GM23338 (cell line): ENCODE measurements around the gene NRP2. TPM values are rescaled to one million over a fixed set of nuclear protein-coding genes. Genes with fewer than 3 reads are reported as not detected.

Experiments
- ATAC-seq: fragments of 200-7000 bp; cut with Tn5 transposase; 3 replicates; pipeline ENCODE4 v1.9.1; 2020
- DNase-seq: peaks from one replicate; pipeline ENCODE4 v3.0.0-alpha.2; 2015; ENCODE audit warnings: low spot score
- H2AFZ ChIP-seq: fragments of 200-600 bp; sonication (generic); 2 replicates; pipeline ENCODE4 v1.8.0; 2016; ENCODE audit warnings: antibody characterized with exemption, mild to moderate bottlenecking, moderate library complexity
- H3F3A ChIP-seq: fragments of 200-600 bp; sonication (generic); replicated peaks from 2 replicates; pipeline ENCODE4 v1.8.0; 2017; ENCODE audit warnings: antibody characterized with exemption, mixed run types, low read depth
- H3K27ac ChIP-seq: fragments of 200-600 bp; sonication (generic); 2 replicates; pipeline ENCODE4 v1.6.1; 2016; ENCODE audit warnings: low read depth
- H3K27me3 ChIP-seq: fragments of 200-600 bp; sonication (generic); 2 replicates; pipeline ENCODE4 v1.8.0; 2016; ENCODE audit warnings: mild to moderate bottlenecking, mixed run types, moderate library complexity; ENCODE audit not compliant: insufficient read depth
- H3K36me3 ChIP-seq: fragments of 200-600 bp; sonication (generic); 2 replicates; pipeline ENCODE4 v1.8.0; 2016; ENCODE audit warnings: mild to moderate bottlenecking; ENCODE audit not compliant: insufficient read depth
- H3K4me1 ChIP-seq: fragments of 200-600 bp; sonication (generic); 2 replicates; pipeline ENCODE4 v1.8.0; 2016; ENCODE audit warnings: mild to moderate bottlenecking, moderate library complexity; ENCODE audit not compliant: insufficient read depth
- H3K4me2 ChIP-seq: fragments of 200-600 bp; sonication (generic); 2 replicates; pipeline ENCODE4 v1.7.1; 2017; ENCODE audit warnings: mixed run types
- H3K4me3 ChIP-seq: fragments of 200-600 bp; sonication (generic); 2 replicates; pipeline ENCODE4 v1.6.1; 2016; ENCODE audit warnings: mixed run types
- H3K79me2 ChIP-seq: fragments of 200-600 bp; sonication (generic); replicated peaks from 2 replicates; pipeline ENCODE4 v1.8.0; 2017; ENCODE audit warnings: mild to moderate bottlenecking; ENCODE audit not compliant: insufficient read depth
- H3K9me2 ChIP-seq: fragments of 200-600 bp; sonication (generic); 2 replicates; pipeline ENCODE4 v1.8.0; 2017; ENCODE audit not compliant: insufficient read depth
- H4K20me1 ChIP-seq: fragments of 200-600 bp; sonication (generic); replicated peaks from 2 replicates; pipeline ENCODE4 v1.8.0; 2017; ENCODE audit warnings: mild to moderate bottlenecking; ENCODE audit not compliant: insufficient read depth
- H3K27ac Mint-ChIP-seq: 2 replicates; pipeline ENCODE4 v1.8.0; 2020; ENCODE audit warnings: inconsistent platforms, mild to moderate bottlenecking, moderate library complexity, mixed read lengths
- H3K27me3 Mint-ChIP-seq: 3 replicates; pipeline ENCODE4 v1.8.0; 2022; ENCODE audit warnings: low read depth, mild to moderate bottlenecking, moderate library complexity, mixed read lengths, inconsistent platforms; ENCODE audit not compliant: insufficient read depth, poor library complexity
- H3K36me3 Mint-ChIP-seq: 3 replicates; pipeline ENCODE4 v1.8.0; 2021; ENCODE audit warnings: low read depth, mild to moderate bottlenecking, inconsistent platforms, moderate library complexity, mixed read lengths
- H3K4me1 Mint-ChIP-seq: 3 replicates; pipeline ENCODE4 v1.8.0; 2020; ENCODE audit warnings: mild to moderate bottlenecking, inconsistent platforms, mixed read lengths
- H3K4me3 Mint-ChIP-seq: 3 replicates; pipeline ENCODE4 v1.8.0; 2021; ENCODE audit warnings: moderate library complexity, mild to moderate bottlenecking, inconsistent platforms, mixed read lengths
- H3K9me3 Mint-ChIP-seq: 3 replicates; pipeline ENCODE4 v1.8.0; 2020; ENCODE audit warnings: moderate library complexity, mild to moderate bottlenecking, inconsistent platforms, mixed read lengths
- CREB1 ChIP-seq: fragments of 250-450 bp; sonication (Bioruptor Pico); IDR thresholded peaks from 2 replicates; pipeline ENCODE4 v1.5.0; 2020; ENCODE audit warnings: low read depth, mild to moderate bottlenecking, moderate library complexity
- EZH2 ChIP-seq: fragments of 200-600 bp; sonication (generic); IDR thresholded peaks from one replicate; pipeline ENCODE4 v1.8.0; 2017; ENCODE audit warnings: antibody characterized with exemption, mild to moderate bottlenecking, low read depth; ENCODE audit not compliant: unreplicated experiment
- EZH2phosphoT487 ChIP-seq: fragments of 200-600 bp; sonication (generic); IDR thresholded peaks from one replicate; pipeline ENCODE4 v1.8.1; 2018; ENCODE audit warnings: antibody characterized with exemption; ENCODE audit not compliant: unreplicated experiment
- JUNB ChIP-seq: IDR thresholded peaks from one replicate; pipeline ENCODE4 v1.6.1; 2016; ENCODE audit warnings: antibody characterized with exemption; ENCODE audit not compliant: unreplicated experiment
- NANOG ChIP-seq: IDR thresholded peaks from 2 replicates; pipeline ENCODE4 v1.6.1; 2016; ENCODE audit warnings: antibody characterized with exemption, borderline replicate concordance
- POLR2AphosphoS5 ChIP-seq: IDR thresholded peaks from 2 replicates; pipeline ENCODE4 v1.6.1; 2016; ENCODE audit warnings: antibody characterized with exemption, low read depth
- REST ChIP-seq: IDR thresholded peaks from one replicate; pipeline ENCODE4 v1.6.1; 2018; ENCODE audit warnings: antibody characterized with exemption; ENCODE audit not compliant: unreplicated experiment
- ZNF331 ChIP-seq: fragments of 250-450 bp; sonication (Bioruptor Pico); IDR thresholded peaks from 2 replicates; pipeline ENCODE4 v1.5.0; 2020; ENCODE audit warnings: low read depth, mild to moderate bottlenecking, moderate library complexity
- polyA plus RNA-seq: library from polyadenylated mRNA; unstranded; fragments of >200 nt; fragmentation: Nextera tagmentation; extraction: Ambion mirVana; gene quantifications from 2 replicates; pipeline ENCODE4 v1.2.1, GENCODE V29; 2016
- total RNA-seq: library from RNA; depleted of rRNA; stranded (reverse); fragments of >200 nt; shearing (Covaris generic); gene quantifications from 2 replicates; pipeline ENCODE4 v1.2.3, GENCODE V29; 2014
- TF ChIP-seq, protein P1 (sequence below): fragments of 250-450 bp; sonication (Bioruptor Pico); IDR thresholded peaks from 2 replicates; pipeline ENCODE4 v1.5.0; 2020; ENCODE audit warnings: mild to moderate bottlenecking, moderate library complexity

NRP2 gene
- total and polyA plus RNA-seq, 2 experiments from 2014 or later, result 18.4 to 22.0 TPM

DNA sequence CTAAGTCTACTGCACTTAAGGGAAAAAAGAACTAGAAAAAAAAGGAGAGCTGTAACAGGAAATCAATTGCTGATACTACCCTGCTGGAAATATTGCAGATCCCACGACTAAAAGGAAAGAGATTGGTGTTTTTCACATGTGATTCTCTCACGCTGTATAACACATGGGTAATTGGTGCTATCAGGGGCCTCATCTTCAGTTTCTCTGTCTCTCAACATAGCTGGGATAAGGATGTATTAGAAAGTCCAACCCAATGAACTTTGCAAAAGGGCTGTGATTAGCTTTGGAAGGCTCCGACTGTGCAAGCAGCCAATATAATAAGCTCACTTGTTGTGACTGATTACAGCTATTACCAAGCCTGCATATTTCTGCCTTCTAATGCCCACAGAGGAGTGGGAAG is 133.4 kb downstream of the NRP2 start:
- peaks cover 18% of the 10 kb centered on the region for H3K4me1 ChIP-seq
- TF ChIP-seq JUNB, result no peak
- TF ChIP-seq EZH2, result no peak
- no peak for TF ChIP-seq POLR2AphosphoS5
- no peak for TF ChIP-seq EZH2phosphoT487
- no peak for TF ChIP-seq ZNF331 (CRISPR knock-in tag)
- no peak for TF ChIP-seq NANOG
- TF ChIP-seq, protein P1, sequence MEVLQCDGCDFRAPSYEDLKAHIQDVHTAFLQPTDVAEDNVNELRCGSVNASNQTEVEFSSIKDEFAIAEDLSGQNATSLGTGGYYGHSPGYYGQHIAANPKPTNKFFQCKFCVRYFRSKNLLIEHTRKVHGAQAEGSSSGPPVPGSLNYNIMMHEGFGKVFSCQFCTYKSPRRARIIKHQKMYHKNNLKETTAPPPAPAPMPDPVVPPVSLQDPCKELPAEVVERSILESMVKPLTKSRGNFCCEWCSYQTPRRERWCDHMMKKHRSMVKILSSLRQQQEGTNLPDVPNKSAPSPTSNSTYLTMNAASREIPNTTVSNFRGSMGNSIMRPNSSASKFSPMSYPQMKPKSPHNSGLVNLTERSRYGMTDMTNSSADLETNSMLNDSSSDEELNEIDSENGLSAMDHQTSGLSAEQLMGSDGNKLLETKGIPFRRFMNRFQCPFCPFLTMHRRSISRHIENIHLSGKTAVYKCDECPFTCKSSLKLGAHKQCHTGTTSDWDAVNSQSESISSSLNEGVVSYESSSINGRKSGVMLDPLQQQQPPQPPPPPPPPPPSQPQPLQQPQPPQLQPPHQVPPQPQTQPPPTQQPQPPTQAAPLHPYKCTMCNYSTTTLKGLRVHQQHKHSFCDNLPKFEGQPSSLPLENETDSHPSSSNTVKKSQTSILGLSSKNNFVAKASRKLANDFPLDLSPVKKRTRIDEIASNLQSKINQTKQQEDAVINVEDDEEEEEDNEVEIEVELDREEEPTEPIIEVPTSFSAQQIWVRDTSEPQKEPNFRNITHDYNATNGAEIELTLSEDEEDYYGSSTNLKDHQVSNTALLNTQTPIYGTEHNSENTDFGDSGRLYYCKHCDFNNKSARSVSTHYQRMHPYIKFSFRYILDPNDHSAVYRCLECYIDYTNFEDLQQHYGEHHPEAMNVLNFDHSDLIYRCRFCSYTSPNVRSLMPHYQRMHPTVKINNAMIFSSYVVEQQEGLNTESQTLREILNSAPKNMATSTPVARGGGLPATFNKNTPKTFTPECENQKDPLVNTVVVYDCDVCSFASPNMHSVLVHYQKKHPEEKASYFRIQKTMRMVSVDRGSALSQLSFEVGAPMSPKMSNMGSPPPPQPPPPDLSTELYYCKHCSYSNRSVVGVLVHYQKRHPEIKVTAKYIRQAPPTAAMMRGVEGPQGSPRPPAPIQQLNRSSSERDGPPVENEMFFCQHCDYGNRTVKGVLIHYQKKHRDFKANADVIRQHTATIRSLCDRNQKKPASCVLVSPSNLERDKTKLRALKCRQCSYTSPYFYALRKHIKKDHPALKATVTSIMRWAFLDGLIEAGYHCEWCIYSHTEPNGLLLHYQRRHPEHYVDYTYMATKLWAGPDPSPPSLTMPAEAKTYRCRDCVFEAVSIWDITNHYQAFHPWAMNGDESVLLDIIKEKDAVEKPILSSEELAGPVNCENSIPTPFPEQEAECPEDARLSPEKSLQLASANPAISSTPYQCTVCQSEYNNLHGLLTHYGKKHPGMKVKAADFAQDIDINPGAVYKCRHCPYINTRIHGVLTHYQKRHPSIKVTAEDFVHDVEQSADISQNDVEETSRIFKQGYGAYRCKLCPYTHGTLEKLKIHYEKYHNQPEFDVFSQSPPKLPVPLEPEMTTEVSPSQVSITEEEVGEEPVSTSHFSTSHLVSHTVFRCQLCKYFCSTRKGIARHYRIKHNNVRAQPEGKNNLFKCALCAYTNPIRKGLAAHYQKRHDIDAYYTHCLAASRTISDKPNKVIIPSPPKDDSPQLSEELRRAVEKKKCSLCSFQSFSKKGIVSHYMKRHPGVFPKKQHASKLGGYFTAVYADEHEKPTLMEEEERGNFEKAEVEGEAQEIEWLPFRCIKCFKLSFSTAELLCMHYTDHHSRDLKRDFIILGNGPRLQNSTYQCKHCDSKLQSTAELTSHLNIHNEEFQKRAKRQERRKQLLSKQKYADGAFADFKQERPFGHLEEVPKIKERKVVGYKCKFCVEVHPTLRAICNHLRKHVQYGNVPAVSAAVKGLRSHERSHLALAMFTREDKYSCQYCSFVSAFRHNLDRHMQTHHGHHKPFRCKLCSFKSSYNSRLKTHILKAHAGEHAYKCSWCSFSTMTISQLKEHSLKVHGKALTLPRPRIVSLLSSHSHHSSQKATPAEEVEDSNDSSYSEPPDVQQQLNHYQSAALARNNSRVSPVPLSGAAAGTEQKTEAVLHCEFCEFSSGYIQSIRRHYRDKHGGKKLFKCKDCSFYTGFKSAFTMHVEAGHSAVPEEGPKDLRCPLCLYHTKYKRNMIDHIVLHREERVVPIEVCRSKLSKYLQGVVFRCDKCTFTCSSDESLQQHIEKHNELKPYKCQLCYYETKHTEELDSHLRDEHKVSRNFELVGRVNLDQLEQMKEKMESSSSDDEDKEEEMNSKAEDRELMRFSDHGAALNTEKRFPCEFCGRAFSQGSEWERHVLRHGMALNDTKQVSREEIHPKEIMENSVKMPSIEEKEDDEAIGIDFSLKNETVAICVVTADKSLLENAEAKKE, result no peak
- no peak for TF ChIP-seq CREB1 (CRISPR knock-in tag)
- no peak for TF ChIP-seq REST
- H3K36me3 ChIP-seq, result no peaks in the 10 kb centered on the region
- H3K4me3 ChIP-seq, result no peak overlapping the region
- no peaks in the 10 kb centered on the region for H3K79me2 ChIP-seq
- Mint-ChIP-seq H3K9me3 (peaks cover 2% of the 10 kb centered on the region; the same call in 1 of the 3 replicates), H3K4me3 (no peak overlapping the region), H3K27me3 (no peaks in the 10 kb centered on the region), H3K27ac (no peak overlapping the region), H3K36me3 (no peaks in the 10 kb centered on the region), H3K4me1 (peaks cover 11% of the 10 kb centered on the region)
- no peak for ATAC-seq
- no peaks in the 10 kb centered on the region; the same call in 1 of the 2 replicates for H3K9me2 ChIP-seq
- H3K27me3 ChIP-seq, result no peaks in the 10 kb centered on the region
- H4K20me1 ChIP-seq, result no peaks in the 10 kb centered on the region
- no peak overlapping the region for H3K27ac ChIP-seq
- 0 out of 2 replicates have a peak, but pooled peaks cover 4% of the 10 kb centered on the region for H3F3A ChIP-seq
- H3K4me2 ChIP-seq, result no peak overlapping the region
- DNase-seq, result no peak
- H2AFZ ChIP-seq, result peak overlapping the region; percentile 67; the same call in 1 of the 2 replicates
